H1 (cell line): ENCODE measurements around the gene PMEPA1. TPM values are rescaled to one million over a fixed set of nuclear protein-coding genes. Genes with fewer than 3 reads are reported as not detected.

Source experiments
- CHD7 ChIP-seq: fragments of 300-600 bp; sonication (generic); IDR thresholded peaks from 2 replicates; pipeline ENCODE4 v1.7.1; 2012; ENCODE audit warnings: low read length, moderate library complexity, mild to moderate bottlenecking, inconsistent platforms; ENCODE audit not compliant: insufficient replicate concordance
- EP300 ChIP-seq, 2 experiments: IDR thresholded peaks; 1 replicate in 1 of 2; 2 replicates in 1 of 2; pipeline ENCODE4 v1.6.1; 2011 to 2012; ENCODE audit warnings: low read depth in 2 of 2, low read length in 2 of 2, mild to moderate bottlenecking in 2 of 2, borderline replicate concordance in 1 of 2, inconsistent platforms in 1 of 2, moderate library complexity in 1 of 2
- PHF8 ChIP-seq: fragments of 200-600 bp; sonication (generic); conservative IDR thresholded peaks from 2 replicates; pipeline ENCODE4 v1.7.1; 2012; ENCODE audit warnings: low read depth, mild to moderate bottlenecking, inconsistent platforms, low read length, moderate library complexity
- RBBP5 ChIP-seq: IDR thresholded peaks from 2 replicates; pipeline ENCODE4 v1.7.1; 2012; ENCODE audit warnings: low read depth, mild to moderate bottlenecking, inconsistent platforms, low read length, moderate library complexity, borderline replicate concordance
- RXRA ChIP-seq: IDR thresholded peaks from 2 replicates; pipeline ENCODE4 v1.6.1; 2011; ENCODE audit warnings: low read depth, mild to moderate bottlenecking, low read length, moderate library complexity; ENCODE audit not compliant: insufficient read depth
- SP1 ChIP-seq: IDR thresholded peaks from 2 replicates; pipeline ENCODE4 v1.6.1; 2011; ENCODE audit warnings: low read depth, low read length
- TBP ChIP-seq: IDR thresholded peaks from 2 replicates; pipeline ENCODE4 v1.6.1; 2011; ENCODE audit warnings: low read depth, low read length, improper control_type of control experiment
- polyA plus RNA-seq, 7 experiments: library from polyadenylated mRNA; depleted of rRNA in 3 of 7; stranded (reverse) in 5 of 7; unstranded in 2 of 7; fragments of >200 nt in 5 of 7; fragments of 200-250 nt in 2 of 7; gene quantifications; 1 replicate in 5 of 7; 2 replicates in 1 of 7; 4 replicates in 1 of 7; pipeline versions ENCODE4 v1.2.1 to v1.2.3, GENCODE V29; 2011 to 2013; ENCODE audit warnings: missing spikeins in 2 of 7, mixed read lengths in 2 of 7
- total RNA-seq: library from RNA; stranded (reverse); fragmentation: NEBNext Ultra II Directional; extraction: Animal tissue kit (Norgen Biotek cat#: 25700); gene quantifications from 2 replicates; pipeline ENCODE4 v1.2.1, GENCODE V29; 2021

Gene PMEPA1
- total and polyA plus RNA-seq, 2 of the 8 experiments (the other 6 are each of a cell fraction or from before 2014, with no cell fraction given) = 12.7 to 20.5 TPM

GRCh38 chr20:57709823-57710799 is at the start of gene PMEPA1 (continued):
- TF ChIP-seq CHD7 (no peak), SP1 (peak; percentile 68; the same call in 1 of the 2 replicates), TBP (peak; percentile 61; the same call in 1 of the 2 replicates), RXRA (no peak), RBBP5 (peak; percentile 78; the same call in 1 of the 2 replicates), PHF8 (peak; percentile 37), EP300 (IDR thresholded peaks at IDR 0.05; ENCODE audit: borderline replicate concordance in 1 of 2, low read depth in 2 of 2, low read length in 2 of 2) (peak in 1 of 2 experiments; percentile 95; a peak in 2 of 3 replicates)
- TF ChIP-seq, all 59 proteins: peak for 13
